A549 (cell line): Measurements from ENCODE around the gene SELP. TPM values are rescaled to one million over a fixed set of nuclear protein-coding genes. Genes with fewer than 3 reads are reported as not detected.

Experiments
- ATAC-seq, 2 experiments: fragments of 200-7000 bp in 1 of 2; fragments of >200 bp in 1 of 2; cut with Nextera tagmentation in 1 of 2; cut with Tn5 transposase in 1 of 2; 3 replicates each; pipeline versions ENCODE4 v1.8.0 to v1.9.1; 2018 to 2020; ENCODE audit warnings: mild to moderate bottlenecking in 1 of 2, moderate library complexity in 1 of 2
- CTCF ChIA-PET: fragments of 300-600 bp; sonication (Branson Sonifier 250); formaldehyde crosslinking; extraction: SDS; loops from one replicate; lab custom pipeline; 2021; ENCODE audit warnings: antibody characterized with exemption, inconsistent platforms; lab: Yijun Ruan, JAX
- POLR2A ChIA-PET: fragments of 350-600 bp; formaldehyde crosslinking; extraction: SDS; loops from one replicate; lab custom pipeline; 2021; ENCODE audit warnings: antibody characterized with exemption, inconsistent platforms; lab: Yijun Ruan, JAX
- DNase-seq, 2 experiments: peaks; one replicate each; pipeline versions ENCODE4 v3.0.0 to v3.0.0-alpha.2; 2011 to 2016; ENCODE audit warnings: low read depth in 1 of 2, low spot score in 1 of 2
- FAIRE-seq: peaks from 2 replicates; lab custom pipeline; 2011; peaks lifted over from hg19 to GRCh38; lab: Jason Lieb, UNC
- H3K27ac ChIP-seq, 2 experiments: fragments of >200 bp; sonication (Bioruptor Twin); formaldehyde crosslinking; 3 replicates each; pipeline ENCODE4 v1.5.1; 2016 to 2017
- H3K4me1 ChIP-seq: fragments of >200 bp; sonication (Bioruptor Twin); formaldehyde crosslinking; 3 replicates; pipeline ENCODE4 v1.6.1; 2016
- H3K4me2 ChIP-seq: fragments of >200 bp; sonication (Bioruptor Twin); formaldehyde crosslinking; 3 replicates; pipeline ENCODE4 v1.6.1; 2016
- H3K4me3 ChIP-seq: fragments of >200 bp; sonication (Bioruptor Twin); formaldehyde crosslinking; 3 replicates; pipeline ENCODE4 v1.5.1; 2016
- H3K9me3 ChIP-seq: fragments of >200 bp; sonication (Bioruptor Twin); formaldehyde crosslinking; 3 replicates; pipeline ENCODE4 v1.6.1; 2016
- BHLHE40 ChIP-seq: IDR thresholded peaks from 2 replicates; pipeline ENCODE4 v1.6.1; 2012; ENCODE audit warnings: low read depth, low read length, inconsistent platforms
- CHD4 ChIP-seq: fragments of 200-600 bp; sonication (generic); IDR thresholded peaks from 2 replicates; pipeline ENCODE4 v1.6.1; 2016; ENCODE audit warnings: antibody characterized with exemption, mild to moderate bottlenecking, borderline replicate concordance
- EHF ChIP-seq: fragments of 250-450 bp; sonication (Bioruptor Pico); IDR thresholded peaks from 2 replicates; pipeline ENCODE4 v1.5.0; 2020; ENCODE audit warnings: mild to moderate bottlenecking
- EHMT2 ChIP-seq: fragments of 200-600 bp; sonication (generic); IDR thresholded peaks from 2 replicates; pipeline ENCODE4 v1.6.1; 2016; ENCODE audit warnings: antibody characterized with exemption, low read depth, mild to moderate bottlenecking, moderate library complexity
- ELK1 ChIP-seq: fragments of 150-350 bp; IDR thresholded peaks from 2 replicates; pipeline ENCODE4 v1.6.1; 2014; ENCODE audit warnings: low read depth, mild to moderate bottlenecking, low read length
- EP300 ChIP-seq, 2 experiments: fragments of >200 bp; sonication (Bioruptor Twin); formaldehyde crosslinking; IDR thresholded peaks; 2 replicates in 1 of 2; 3 replicates in 1 of 2; pipeline ENCODE4 v1.6.1; 2016 to 2017
- HOXB13 ChIP-seq: fragments of 250-450 bp; sonication (Bioruptor Pico); IDR thresholded peaks from 2 replicates; pipeline ENCODE4 v1.5.0; 2020; ENCODE audit warnings: low read depth, mild to moderate bottlenecking, moderate library complexity
- MAZ ChIP-seq: fragments of 150-350 bp; IDR thresholded peaks from 2 replicates; pipeline ENCODE4 v1.6.1; 2014; ENCODE audit warnings: antibody characterized with exemption, low read depth, low read length, borderline replicate concordance
- NPAS2 ChIP-seq: fragments of 250-450 bp; sonication (Bioruptor Pico); IDR thresholded peaks from 2 replicates; pipeline ENCODE4 v1.8.0; 2022; ENCODE audit warnings: mild to moderate bottlenecking, moderate library complexity, borderline replicate concordance
- RAD21 ChIP-seq, 2 experiments: fragments of >200 bp in 1 of 2; sonication (Bioruptor Twin) in 1 of 2; formaldehyde crosslinking in 1 of 2; IDR thresholded peaks in 1 of 2; conservative IDR thresholded peaks in 1 of 2; 2 replicates in 1 of 2; 3 replicates in 1 of 2; pipeline ENCODE4 v1.6.1; 2012 to 2018; ENCODE audit warnings: inconsistent platforms in 1 of 2
- RARB ChIP-seq: fragments of 250-450 bp; sonication (Bioruptor Pico); IDR thresholded peaks from 2 replicates; pipeline ENCODE4 v1.8.0; 2021; ENCODE audit warnings: mild to moderate bottlenecking, moderate library complexity
- RCOR1 ChIP-seq: fragments of 150-350 bp; IDR thresholded peaks from 2 replicates; pipeline ENCODE4 v1.6.1; 2014; ENCODE audit warnings: antibody characterized with exemption, low read length, low read depth
- RFX5 ChIP-seq: fragments of 450-650 bp; IDR thresholded peaks from 2 replicates; pipeline ENCODE4 v1.7.1; 2014; ENCODE audit warnings: antibody characterized with exemption, mild to moderate bottlenecking, moderate library complexity
- ZNF302 ChIP-seq: fragments of 250-450 bp; sonication (Bioruptor Pico); IDR thresholded peaks from 2 replicates; pipeline ENCODE4 v1.9.0; 2021; ENCODE audit warnings: inconsistent platforms, mild to moderate bottlenecking, moderate library complexity
- WGBS: methylation state at CpG from one replicate; pipeline ENCODE4 v1.1.6; 2017; ENCODE audit errors: missing lambda C conversion rate; 5-methylcytosine and 5-hydroxymethylcytosine counted together
- polyA plus RNA-seq, 4 experiments: library from polyadenylated mRNA; depleted of rRNA in 3 of 4; stranded (reverse); fragments of >200 nt; fragmentation: RNase III in 1 of 4; extraction: RNeasy Plus Mini Kit Qiagen cat#74134 plus additional on column Dnase treatment in 1 of 4; gene quantifications; 2 replicates in 3 of 4; 3 replicates in 1 of 4; pipeline ENCODE4 v1.2.3, GENCODE V29; 2011 to 2017
- TF ChIP-seq, protein P1 (sequence below): fragments of 200-600 bp; sonication (generic); IDR thresholded peaks from 2 replicates; pipeline ENCODE4 v1.6.1; 2016; ENCODE audit warnings: antibody characterized with exemption, mild to moderate bottlenecking, moderate library complexity

Gene SELP
- polyA plus RNA-seq, 2 of the 4 experiments (the other 2 are of a cell fraction): not detected

DNA sequence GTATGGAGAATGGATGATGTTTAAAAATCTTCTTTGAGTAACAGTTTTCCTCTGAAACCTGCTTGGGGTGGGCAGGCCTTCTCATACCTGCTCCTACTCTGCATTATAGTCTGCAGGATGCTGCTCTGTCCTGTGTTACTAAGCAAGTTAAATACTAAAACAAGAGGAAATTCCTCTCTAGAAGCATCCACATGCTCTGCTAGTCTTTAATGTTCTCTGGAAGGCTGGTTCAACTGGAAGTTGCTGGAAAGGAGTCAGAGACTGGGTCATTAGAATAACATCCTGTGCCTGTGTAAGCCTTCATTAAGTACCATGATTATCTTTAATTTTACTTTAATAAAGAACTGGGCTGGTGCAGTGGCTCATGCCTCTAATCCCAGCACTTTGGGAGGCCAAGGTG lies 5.8 kb downstream of the SELP start:
- Histone ChIP-seq H3K4me2 (no peak overlapping the region), H3K4me1 (no peaks in the 10 kb centered on the region), H3K27ac (no peak overlapping the region), H3K4me3 (no peak overlapping the region), H3K9me3 (no peaks in the 10 kb centered on the region)
- no peak for ATAC-seq
- POLR2A ChIA-PET: no interaction called here
- CTCF ChIA-PET: no interaction called here
- no peak for FAIRE-seq
- no peak for TF ChIP-seq HOXB13
- no peak for TF ChIP-seq RARB (CRISPR knock-in tag)
- no peak for DNase-seq

DNA sequence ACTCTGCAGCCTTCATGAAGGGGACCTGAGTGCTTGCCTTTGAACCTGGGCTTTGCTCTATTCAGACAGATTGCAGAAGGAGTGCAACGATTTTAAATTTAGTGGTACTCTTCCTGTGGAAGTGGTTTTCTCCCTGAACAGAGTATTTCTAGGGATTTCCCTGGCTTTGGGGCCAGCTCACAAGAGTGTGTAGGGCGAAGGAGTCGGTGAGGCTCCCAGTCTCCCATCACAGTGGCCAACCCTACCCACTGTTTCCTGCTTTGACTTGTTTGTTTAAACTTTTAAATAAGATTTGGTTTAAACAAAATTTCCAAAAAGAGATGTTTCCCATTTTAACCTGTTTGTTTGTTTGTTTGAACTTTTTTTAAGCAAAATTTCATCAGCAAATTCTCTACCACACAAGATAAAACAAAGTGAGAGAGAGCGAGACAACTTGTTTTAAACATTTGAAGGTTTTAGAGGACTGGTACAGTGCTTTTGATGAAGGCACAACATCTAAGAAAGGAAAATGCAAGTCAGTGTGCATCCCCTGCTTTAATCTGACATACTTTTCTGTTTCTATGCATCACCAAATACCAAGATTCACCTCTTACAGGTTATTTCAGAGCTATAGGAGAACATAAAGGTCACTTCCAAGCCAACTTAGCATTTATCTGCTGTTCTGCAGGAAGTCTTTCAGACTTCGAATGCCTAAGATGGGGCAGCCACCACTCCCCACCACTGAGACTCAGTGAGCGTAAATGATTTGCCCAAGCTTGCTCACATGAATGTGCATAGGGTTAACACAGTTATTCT lies 6.6 kb downstream of the SELP start:
- no peak for ATAC-seq
- ChIA-PET CTCF (no interaction called here), POLR2A (no interaction called here)
- no peak for TF ChIP-seq ZNF302 (CRISPR knock-in tag)
- TF ChIP-seq, protein P1, sequence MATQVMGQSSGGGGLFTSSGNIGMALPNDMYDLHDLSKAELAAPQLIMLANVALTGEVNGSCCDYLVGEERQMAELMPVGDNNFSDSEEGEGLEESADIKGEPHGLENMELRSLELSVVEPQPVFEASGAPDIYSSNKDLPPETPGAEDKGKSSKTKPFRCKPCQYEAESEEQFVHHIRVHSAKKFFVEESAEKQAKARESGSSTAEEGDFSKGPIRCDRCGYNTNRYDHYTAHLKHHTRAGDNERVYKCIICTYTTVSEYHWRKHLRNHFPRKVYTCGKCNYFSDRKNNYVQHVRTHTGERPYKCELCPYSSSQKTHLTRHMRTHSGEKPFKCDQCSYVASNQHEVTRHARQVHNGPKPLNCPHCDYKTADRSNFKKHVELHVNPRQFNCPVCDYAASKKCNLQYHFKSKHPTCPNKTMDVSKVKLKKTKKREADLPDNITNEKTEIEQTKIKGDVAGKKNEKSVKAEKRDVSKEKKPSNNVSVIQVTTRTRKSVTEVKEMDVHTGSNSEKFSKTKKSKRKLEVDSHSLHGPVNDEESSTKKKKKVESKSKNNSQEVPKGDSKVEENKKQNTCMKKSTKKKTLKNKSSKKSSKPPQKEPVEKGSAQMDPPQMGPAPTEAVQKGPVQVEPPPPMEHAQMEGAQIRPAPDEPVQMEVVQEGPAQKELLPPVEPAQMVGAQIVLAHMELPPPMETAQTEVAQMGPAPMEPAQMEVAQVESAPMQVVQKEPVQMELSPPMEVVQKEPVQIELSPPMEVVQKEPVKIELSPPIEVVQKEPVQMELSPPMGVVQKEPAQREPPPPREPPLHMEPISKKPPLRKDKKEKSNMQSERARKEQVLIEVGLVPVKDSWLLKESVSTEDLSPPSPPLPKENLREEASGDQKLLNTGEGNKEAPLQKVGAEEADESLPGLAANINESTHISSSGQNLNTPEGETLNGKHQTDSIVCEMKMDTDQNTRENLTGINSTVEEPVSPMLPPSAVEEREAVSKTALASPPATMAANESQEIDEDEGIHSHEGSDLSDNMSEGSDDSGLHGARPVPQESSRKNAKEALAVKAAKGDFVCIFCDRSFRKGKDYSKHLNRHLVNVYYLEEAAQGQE: no peak
- TF ChIP-seq RCOR1: no peak
- no peak for DNase-seq
- Histone ChIP-seq H3K4me1 (no peaks in the 10 kb centered on the region), H3K9me3 (no peaks in the 10 kb centered on the region), H3K4me3 (no peak overlapping the region), H3K27ac (no peak overlapping the region), H3K4me2 (no peak overlapping the region)
- WGBS: 33% methylated on average over 6 of the region's 6 CpGs
- FAIRE-seq: no peak

- TF ChIP-seq NPAS2 (CRISPR knock-in tag): no peak
- FAIRE-seq (no peak), ATAC-seq (no peak), DNase-seq (no peak)
- POLR2A ChIA-PET: no interaction called here
- no peak overlapping the region for H3K4me2 ChIP-seq
- H3K27ac ChIP-seq: no peak overlapping the region
- no peak overlapping the region for H3K4me3 ChIP-seq
- H3K9me3 ChIP-seq: no peaks in the 10 kb centered on the region
- 65% methylated on average over 8 of the region's 8 CpGs for WGBS
- no peaks in the 10 kb centered on the region for H3K4me1 ChIP-seq
- CTCF ChIA-PET: no interaction called here
These were observed 9.4 kb downstream of the SELP start for GRCh38 chr1:169620565-169620964.

GRCh38 chr1:169618367-169618766 lies 11.6 kb downstream of the SELP start:
- 5% methylated on average over 2 of the region's 2 CpGs for WGBS
- CTCF ChIA-PET: interaction anchor here (1.0 kb wide), 1 partner anchor 35 kb away, joined by 3 read pairs; no protein-coding TSS in a partner anchor
- TF ChIP-seq EP300 (IDR thresholded peaks at IDR 0.05): no peak
- TF ChIP-seq CHD4: no peak
- TF ChIP-seq MAZ: no peak
- TF ChIP-seq ELK1: no peak
- no peak for TF ChIP-seq ZNF302 (CRISPR knock-in tag)
- no peak for TF ChIP-seq EHMT2
- no peak for TF ChIP-seq BHLHE40
- no peak for TF ChIP-seq RAD21 (conservative IDR thresholded peaks at IDR 0.05 in 1 of 2, IDR thresholded peaks at IDR 0.05 in 1 of 2)
- no peak for TF ChIP-seq RFX5
- TF ChIP-seq RARB (CRISPR knock-in tag): no peak
- TF ChIP-seq EHF (CRISPR knock-in tag): no peak
- TF ChIP-seq, all 56 proteins: peak for 0
- no peak for FAIRE-seq
- no peaks in the 10 kb centered on the region for H3K4me1 ChIP-seq
- H3K4me2 ChIP-seq: no peak overlapping the region
- POLR2A ChIA-PET: no interaction called here
- no peak overlapping the region for H3K27ac ChIP-seq
- no peak for ATAC-seq
- no peaks in the 10 kb centered on the region for H3K9me3 ChIP-seq
- no peak for DNase-seq
- H3K4me3 ChIP-seq: no peak overlapping the region
